Brain pericyte (primary cell): ENCODE data around the gene SUSD3.

Experiments used
- DNase-seq: peaks from one replicate; pipeline ENCODE4 v3.0.0-alpha.2; 2012; ENCODE audit warnings: low read depth, low spot score

SUSD3 gene

DNA sequence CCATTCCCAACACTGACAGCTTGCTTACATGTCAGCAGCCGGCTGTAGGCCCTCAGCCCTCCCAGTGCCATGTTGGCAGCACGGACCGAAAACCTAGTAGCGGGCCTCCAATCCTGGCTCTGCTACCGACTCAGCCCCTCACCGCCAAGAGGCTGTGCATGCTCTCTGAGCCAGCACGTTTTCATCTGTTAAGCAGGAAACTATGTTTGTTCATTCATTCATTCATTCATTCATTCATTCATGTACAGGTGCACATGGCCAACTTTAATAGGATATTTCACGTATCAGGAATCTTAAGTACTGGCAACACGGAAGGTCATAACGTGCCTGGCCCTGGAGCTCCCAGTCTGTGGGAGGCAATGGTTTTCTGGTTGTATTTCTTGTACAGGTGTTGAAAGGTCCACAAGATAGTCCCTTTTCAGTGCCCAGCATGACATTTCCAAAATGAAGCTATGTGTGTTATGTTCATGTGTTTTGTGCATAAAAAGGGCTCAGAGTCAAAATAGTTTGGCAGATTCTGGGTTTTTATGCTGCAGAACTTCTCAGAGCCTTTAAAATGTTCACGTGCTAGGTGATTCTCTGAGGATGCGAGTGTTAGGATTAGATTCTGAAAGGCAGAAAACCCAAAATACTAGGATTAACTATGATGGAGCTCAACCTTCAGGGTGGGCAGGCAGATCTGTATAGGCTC lies 17.7 kb downstream of the SUSD3 start:
- DNase-seq: no peak

DNA sequence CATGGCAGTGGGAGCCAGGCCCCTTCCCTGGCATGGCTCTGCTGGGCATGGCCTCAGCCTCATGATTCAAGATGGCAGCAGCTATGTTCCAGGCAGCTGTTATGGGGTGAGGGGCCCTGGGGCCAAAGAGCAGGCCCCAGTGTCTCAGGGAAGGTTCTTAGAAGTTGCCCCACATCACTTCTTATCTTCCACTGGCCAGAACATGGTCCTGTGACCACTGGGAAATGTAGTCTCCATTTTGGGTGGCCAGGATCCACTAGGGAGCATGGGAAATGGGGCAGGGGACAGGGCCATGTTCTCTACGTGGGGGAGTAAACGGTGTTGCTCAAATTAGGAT lies 18.3 kb downstream of the SUSD3 start:
- no peak for DNase-seq

DNA sequence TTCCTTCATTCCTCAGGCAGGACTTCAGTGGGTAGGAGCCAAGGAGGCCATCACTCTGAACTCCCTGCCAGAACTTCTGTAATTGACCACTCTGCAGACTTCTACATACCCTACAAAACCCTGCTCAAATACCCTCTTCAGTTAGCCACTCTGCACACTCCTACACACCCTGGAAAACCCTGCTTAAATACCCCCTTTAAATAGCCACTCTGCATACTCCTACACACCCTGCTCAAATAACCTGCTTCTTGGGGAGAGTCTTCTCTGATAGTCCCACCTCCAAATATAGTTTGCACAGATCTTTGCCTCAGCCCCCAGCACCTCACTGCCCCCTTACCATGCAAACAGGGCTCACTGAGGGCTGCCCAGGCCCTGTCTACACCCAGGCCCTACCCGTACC lies 18.9 kb downstream of the SUSD3 start:
- DNase-seq: no peak

DNA sequence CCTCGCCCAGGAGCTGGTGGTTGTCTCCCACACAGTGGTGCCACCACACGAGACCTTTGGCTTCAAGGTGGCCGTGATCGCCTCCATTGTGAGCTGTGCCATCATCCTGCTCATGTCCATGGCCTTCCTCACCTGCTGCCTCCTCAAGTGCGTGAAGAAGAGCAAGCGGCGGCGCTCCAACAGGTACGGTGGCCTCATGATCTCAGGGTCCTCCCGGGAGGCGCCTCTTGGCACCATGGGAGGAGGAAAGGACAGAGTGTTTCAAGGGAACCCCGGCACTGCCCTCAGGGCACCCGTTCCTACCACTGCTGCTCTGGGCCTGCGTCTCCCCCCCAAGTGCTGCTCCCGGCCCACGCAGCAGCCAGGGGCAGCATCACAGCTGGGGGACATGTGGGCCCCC lies 19.3 kb downstream of the SUSD3 start:
- no peak for DNase-seq

DNA sequence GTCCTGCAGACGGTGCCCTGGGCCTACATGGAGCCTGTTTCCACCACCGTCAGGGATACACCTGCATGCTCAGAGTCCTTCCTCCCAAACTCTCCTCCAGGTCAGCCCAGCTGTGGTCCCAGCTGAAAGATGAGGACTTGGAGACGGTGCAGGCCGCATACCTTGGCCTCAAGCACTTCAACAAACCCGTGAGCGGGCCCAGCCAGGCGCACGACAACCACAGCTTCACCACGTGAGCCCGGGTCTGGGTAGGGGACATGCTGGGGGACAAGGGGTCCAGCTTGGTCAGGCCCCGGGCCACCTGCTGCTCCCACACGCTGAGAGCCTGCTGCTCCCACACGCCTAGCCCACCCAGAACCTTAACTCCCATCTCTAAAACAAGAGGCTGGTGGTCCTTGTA lies 20.9 kb downstream of the SUSD3 start:
- DNase-seq: no peak

DNA sequence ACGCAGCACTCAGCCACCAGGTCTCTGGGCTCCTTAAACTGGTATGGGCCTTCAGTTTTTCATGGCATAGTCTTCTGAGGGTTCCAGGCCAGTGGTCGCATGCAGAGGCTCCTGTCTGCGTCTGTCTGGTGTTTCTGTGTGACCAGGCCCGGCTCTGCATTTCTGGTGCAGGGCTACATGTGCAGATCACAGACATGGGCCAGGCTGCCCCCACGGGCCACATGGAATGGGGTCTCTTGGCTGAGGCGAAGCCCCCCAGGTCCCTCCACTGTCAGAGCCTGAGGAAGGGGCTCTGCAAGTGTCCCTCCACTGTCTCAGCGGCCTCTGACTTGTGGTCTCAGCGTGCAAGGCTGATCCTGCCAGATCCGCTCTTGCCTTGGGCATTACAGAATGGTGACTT lies 21.9 kb downstream of the SUSD3 start:
- no peak for DNase-seq

DNA sequence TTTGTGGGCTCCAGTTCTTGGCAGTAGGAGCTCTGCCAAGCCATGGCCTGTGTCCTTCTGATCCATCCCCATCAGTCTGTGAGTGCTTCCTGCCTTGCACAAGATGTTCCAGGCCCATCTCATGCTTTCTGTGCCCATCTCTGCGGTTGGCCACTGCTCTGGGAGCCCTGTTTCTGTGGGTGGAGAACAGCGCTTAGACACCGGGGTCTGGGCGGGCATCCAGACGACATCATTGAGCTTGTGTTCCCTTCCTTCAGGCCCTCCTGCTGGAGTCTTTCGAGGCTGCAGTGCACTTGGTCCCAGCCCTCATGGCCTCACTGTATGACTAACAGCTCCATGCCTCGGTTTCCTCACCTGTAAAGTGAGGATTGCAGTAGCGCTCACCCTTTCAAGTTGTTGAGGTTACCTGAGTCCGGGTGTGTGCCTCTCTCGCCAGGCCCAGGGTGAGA lies 22.6 kb downstream of the SUSD3 start:
- no peak for DNase-seq

DNA sequence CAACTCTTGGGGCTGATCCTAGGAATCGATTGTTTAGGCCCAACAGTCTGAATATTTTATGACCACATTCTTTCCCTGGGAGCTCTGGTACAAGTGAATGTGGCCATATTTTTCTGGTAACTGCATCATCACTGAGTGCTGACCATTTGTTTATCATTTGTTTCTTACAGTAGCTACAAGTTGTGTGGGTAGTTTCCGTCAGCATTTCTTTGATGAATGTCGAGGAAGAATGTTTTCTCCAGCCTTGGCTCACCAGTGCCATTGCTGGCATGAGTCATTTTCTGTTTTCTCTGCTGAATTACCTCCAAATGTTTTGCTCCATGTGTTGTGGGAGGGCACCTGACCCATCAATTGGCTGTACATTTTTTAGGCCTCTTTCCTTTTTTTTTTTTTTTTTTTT lies 23.4 kb downstream of the SUSD3 start:
- DNase-seq: no peak

DNA sequence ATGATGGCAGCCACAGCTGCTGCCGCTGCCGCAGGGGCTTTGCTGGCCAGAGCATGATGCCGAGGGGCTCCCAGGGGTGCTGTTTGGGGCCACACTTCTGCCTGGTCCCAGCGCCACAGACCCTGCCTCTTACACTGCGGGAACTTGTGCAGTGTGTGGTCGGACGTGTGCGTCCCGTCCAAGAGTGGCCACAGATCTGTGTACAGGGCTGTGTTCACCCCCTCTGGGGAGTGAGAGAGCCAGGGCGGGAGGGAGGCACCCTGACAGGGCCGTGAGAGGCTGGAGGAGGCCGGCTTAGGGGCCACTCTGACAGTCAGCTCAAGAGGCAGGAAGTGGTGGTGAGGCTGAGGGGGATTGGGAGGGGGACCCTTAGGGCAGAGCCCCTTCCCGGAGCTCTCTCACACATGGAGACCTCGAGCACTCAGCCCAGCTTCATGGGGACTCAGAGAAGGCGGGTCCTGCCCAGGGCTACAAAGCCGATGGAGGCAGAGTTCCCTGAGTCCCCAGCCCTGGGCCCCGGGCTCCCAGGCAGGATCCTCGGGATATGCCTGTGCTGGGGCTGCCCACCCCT lies 24.4 kb downstream of the SUSD3 start:
- no peak for DNase-seq

DNA sequence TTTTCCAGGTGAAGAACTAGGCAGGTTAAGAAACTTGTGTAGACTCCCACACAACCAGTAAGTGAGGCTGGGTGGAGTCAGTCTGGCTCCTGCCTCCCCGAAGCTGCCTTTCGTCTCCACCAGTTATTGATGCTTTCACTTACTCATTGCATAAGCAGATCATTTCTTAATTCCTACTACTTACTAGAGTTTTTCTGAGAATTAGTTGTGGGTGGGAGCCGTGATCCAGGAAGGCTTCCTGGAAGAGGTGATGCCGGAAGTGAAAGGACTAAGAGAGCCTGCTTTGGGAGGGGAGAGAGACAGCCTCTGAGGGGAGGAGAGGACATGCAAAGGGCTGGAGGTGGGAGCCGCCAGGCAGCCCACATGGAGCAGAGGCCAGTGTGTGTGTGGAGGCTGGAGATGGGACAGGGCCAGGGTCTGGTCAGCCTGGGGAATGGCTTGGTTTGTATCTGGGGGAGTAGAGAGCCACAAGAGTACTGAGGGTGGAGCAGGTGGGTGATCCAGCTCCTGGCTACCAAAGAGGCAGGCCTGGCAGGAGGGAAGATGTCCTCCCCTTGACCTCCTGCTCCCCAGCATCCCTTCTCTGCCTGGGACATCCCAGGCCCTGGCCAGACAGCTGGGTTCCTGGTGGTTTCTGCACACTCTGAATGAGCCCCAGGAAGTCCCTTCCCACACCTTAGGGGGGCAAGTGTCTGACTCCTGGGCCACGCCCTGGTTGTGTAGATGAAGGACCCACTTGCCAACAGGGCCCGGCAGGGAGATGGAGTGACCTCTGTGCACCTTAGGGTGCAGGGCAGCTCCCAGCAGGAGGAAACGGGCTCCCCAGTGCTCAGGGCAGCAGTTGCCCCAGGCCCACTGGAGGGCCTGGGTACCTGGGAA lies 25.3 kb downstream of the SUSD3 start:
- DNase-seq: no peak

DNA sequence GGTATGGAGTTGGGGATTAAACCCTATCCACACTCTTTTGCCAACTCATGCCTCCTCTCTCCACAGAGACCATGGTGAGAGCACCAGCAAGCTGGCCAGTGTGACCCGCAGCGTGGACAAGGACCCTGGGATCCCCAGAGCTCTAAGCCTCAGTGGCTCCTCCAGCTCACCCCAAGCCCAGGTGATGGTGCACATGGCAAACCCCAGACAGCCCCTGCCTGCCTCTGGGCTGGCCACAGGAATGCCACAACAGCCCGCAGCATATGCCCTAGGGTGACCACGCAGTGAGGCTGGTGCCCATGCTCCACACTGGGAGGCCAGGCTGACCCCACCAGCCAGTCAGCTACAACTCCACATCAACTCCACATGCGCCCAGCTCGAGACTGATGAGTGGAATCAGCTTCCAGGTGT lies 26.0 kb downstream of the SUSD3 start:
- no peak for DNase-seq

DNA sequence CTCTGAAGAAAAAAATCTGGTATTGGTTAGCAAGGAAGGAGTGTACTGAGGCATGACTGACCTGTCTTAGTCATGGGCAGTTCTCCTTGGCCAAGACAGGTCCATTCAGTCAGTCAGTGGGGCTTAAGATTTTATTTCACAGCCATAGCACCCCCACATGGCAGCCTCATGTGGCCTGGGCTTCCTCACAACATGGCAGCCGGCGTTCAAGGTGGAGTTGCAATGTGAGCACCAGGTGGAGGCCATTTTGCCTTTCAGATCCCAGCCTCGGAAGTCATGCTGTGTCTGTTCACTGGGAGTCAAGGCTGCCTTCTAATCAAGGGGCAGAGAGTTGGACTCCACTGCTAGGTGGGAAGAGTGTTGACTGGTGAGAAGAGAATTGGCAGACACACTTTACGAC lies 27.2 kb downstream of the SUSD3 start:
- DNase-seq: no peak

DNA sequence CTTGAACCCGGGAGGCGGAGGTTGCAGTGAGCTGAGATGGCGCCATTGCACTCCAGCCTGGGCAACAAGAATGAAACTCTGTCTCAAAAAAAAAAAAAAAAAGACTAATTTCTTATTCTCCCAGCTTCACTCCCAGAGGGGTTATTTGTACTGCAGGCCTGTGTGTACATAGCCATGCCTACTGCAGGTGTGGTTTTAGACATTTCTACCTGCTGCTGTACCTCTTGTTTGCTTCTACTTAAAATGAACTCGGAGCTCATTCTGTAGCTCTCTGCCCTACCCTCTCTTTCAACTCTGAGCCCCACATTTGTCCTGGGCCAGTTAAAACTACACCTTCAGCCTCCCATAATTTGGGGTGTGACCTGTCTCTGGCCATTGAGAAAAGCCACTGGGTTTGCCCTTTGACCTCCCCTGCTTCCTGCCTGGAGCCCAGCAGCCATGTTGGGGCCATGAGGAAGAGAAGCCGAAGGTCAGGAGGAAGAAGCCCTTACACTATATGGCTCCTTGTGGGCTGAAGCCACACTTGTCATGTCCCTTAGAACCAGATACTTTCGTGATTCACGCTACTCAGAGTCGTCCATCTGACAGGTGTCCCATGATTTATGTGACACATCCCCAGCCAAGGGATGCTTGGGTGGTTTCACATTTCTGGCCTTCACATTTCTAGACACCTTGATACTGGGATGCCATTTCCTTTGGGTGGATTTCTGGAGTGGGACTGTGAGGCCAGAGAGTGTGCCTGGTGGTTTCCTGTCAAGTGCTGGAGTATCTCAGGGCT lies 28.1 kb downstream of the SUSD3 start:
- no peak for DNase-seq

DNA sequence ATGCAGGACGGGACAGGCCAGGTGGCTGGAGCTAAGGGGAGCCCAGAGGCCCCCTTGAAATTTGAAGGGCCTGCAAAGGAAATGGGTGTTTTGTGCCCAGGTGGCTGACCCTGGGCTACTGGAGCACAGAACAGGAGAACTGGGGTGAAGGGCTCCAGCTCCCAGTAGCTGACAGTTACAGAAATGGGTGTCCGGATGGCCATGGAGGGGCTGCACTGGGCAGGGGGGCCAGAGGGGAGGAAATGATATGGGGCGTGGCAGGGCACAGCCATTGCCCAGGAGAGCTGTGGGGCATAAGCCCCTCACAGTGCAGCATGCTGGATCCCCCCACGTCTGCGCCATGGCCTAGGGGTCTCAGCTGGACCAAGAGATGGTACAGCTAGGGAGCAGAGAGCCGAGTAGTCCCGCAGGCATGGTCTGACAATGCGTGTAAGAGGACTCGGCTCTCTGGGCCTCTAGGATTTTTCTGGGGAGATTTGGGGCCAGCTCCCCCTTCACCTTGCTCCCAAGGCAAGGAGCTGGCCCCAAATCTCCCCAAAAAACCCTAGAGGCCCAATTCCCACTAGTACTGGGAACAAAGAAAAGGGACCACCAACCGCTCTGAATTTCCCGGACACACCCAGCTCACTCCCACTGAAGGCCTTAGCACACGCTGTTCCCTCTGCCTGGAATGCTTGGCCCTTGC lies 29.6 kb downstream of the SUSD3 start:
- no peak for DNase-seq

DNA sequence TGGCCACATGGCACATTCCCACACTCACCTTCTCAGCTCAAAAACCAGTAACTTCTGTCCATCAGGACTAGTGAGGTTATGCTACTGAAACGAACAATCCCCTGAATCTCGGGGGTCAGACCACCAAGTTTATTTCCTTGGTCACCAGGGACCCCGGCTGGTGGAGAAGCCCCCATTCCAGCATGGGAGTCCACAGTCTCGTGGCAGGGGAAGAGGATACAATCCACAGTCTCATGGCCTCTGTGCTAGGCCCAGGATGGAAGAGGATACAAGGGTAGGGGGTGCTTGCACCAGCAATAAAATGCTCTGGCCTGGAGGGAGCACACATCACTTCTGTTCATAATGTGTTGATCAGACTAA lies 30.1 kb downstream of the SUSD3 start:
- DNase-seq: no peak

DNA sequence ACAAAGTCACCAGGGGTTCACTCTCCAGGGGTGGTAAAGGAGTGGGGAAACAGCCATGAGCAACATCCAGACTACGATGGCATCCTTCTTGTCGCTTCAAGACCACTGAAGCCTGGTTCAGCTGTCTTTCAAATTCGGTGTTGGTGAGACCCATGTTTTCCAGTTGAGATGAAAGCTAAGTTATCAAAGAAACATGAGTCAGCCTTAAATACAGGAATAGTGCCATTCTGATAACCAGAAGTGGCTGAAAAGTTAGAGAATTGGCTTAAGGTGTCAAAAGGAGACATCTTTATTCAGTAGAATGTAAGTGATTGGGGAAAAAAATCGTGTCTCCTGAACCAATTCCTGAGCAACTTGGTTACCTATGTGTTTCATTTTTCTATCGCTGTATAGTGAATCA lies 30.5 kb downstream of the SUSD3 start:
- no peak for DNase-seq

DNA sequence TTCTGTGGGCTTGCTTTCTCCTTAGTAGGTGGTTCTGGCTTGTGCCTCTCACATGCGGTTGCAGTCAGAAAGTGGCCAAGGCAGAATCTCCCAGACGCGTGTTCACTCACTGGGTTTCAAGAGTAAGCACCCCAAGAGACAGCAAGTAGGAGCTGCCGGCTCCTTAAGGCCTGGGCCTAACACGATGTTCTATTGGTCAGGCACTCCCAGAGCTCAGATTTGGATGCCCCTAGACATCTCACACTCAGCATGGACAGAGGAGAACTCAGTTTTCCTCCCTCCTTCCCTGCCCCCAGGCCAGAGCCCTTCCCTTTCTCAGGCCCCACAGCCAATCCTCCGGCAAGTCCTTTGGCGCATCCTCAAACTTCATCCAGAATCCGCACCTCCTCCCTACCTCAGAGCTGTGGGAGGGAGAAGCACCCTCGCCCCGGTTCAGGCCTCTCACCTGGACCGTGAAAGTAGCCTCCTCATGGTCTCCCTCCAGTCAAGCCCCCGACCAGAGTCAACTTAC lies 31.0 kb downstream of the SUSD3 start:
- no peak for DNase-seq

DNA sequence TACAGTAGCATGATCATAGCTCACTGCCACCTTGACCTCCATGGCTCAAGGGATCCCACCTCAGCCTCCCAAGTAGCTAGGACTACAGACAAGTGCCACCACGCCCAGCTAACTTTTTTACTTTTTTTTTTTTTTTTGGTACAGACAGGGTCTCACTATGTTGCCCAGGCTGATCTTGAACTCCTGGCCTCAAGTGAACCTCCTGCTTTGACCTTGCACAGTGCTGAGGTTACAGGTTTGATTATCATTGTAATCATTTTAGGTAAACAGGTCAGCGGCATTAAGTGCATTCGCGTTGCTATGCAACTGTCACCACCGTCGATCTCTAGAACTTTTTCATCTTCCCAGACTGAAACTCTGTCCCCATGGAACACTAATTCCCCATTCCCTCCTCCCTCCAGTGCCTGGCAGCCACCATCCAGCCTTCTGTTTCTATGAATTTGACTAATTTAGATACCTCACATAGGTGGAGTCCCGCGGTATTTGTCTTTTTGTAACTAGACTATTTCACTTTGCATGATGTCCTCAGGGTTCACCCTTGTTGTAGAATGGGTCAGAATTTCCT lies 31.7 kb downstream of the SUSD3 start:
- no peak for DNase-seq

DNA sequence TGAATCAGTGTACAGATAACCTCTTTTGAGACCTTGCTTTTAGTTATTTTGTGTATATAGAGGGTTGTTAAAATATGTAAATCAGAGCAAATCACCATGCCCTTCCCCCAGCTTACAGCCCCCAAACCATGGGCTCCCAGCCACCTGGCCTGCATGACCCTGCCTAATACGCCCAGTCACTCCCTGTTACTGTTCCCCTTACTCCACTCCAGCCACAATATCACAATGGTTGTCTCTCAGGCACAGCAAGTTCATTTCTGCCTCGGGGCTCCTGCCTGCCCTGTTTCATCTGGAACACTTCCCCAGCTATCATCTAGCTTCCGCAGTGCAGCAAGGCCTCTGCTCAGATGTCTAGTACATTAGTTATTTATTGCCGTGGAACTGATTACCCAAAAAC lies 32.6 kb downstream of the SUSD3 start:
- no peak for DNase-seq

DNA sequence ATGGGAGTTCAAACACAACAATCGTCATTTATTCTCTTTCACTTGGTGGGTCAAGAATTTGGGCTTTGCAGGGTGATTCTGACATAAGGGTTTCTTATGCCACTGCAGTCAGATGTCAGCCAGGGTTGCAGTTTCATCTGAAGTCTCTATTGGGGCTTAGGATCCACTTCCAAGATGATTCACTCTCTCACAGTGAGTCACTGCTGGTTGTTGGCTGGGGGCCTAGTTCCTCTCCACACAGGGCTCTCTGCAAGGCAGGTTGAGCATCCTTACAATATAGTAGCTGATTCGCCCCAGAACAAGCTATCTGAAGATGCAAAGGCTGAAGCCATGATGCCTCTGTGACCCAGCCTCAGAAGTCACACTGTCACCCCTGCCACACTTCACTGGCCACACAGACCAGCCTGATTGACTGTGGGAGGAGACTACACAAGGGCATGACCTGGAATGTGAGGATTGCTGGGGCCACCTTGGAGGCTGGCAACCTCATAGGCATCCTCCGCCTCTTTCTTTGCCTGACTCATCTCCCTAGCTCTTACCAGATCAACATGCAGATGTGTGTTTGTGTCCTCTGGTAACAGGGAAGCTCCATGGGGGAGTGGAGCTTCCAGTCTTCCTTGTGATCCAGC lies 33.1 kb downstream of the SUSD3 start:
- no peak for DNase-seq
